Activated CD4-positive, CD25-positive, alpha-beta regulatory T cell treated with anti-CD3 and anti-CD28 coated beads, Interleukin-2, amount 50 U/mL, for 24 hours (primary cell): ENCODE results near the gene SALL1.

ENCODE experiments used
- ATAC-seq, 2 donors: fragments of 150-1000 bp; cut with Tn5 transposase; one replicate each; pipeline ENCODE4 v1.10.0; 2021; ENCODE audit warnings: mild to moderate bottlenecking in 1 of 2, moderate library complexity in 1 of 2

The SALL1 gene

GRCh38 chr16:51150888-51151320 is at the start of gene SALL1:
Gene SALL1 (minus strand): TSS chr16:51151270. CDS start chr16:51151241, 29 bp downstream.
- ATAC-seq: no peak

GRCh38 chr16:51200793-51201192 is 49.7 kb upstream of the SALL1 start:
- no peak for ATAC-seq

- ATAC-seq: no peak
These were observed 47.1 kb upstream of the SALL1 start for GRCh38 chr16:51197953-51198748.

DNA sequence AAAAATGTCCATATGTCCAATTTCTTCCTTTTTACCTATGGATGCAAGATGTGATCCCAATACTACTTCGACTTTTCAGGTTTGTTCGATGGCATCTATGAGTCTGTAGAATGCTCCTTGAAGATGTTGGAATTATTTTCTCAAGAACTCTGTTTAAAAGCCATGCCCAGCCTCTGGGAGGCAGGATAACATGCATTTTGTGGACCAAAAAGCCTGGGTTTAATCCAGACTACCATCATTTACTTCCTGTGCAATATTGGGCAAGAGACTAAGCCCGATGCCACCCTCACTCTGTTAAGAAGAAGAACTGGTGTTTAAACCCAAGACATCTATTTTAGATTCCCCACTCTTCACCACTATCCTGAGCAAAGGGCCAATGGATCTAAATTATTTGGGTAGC is 42.8 kb upstream of the SALL1 start:
- no peak for ATAC-seq

DNA sequence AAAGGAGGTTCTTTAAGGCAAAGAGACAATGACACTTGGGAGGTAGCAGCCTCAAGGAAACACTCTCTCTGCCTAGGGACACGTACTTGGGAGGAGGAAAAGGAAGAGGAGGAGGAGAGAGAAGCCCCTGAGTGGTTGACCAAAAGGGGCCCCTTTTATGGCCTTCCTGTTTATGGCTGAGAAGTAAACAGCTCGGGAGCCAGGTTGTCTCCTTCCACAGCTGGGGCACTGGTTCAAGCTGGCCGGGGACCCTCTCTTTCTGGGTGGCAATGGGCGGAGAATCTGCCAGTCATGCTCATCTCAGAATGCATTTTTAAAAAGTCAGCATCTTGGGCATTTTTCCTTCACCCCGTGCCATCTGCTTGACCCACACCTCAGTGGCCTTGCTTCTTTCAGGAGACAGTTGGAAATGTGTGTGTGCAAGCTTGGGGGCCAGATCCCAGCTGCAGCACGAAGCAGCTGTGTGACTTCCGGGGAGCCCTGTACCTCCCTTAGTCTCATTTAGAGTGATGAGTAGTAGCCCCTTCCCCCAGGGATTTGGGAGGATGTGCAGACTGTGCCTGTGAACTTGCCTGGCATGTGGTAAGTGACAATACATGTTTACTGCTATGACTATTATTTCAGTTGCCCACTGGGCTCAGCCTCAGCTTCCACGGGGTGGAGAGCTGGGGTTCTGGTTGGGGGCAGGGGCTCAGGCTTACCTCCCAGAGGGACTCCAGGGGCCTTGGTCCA is 33.8 kb upstream of the SALL1 start:
- ATAC-seq: no peak

GRCh38 chr16:51181503-51181811 is 30.4 kb upstream of the SALL1 start:
- ATAC-seq: no peak

DNA sequence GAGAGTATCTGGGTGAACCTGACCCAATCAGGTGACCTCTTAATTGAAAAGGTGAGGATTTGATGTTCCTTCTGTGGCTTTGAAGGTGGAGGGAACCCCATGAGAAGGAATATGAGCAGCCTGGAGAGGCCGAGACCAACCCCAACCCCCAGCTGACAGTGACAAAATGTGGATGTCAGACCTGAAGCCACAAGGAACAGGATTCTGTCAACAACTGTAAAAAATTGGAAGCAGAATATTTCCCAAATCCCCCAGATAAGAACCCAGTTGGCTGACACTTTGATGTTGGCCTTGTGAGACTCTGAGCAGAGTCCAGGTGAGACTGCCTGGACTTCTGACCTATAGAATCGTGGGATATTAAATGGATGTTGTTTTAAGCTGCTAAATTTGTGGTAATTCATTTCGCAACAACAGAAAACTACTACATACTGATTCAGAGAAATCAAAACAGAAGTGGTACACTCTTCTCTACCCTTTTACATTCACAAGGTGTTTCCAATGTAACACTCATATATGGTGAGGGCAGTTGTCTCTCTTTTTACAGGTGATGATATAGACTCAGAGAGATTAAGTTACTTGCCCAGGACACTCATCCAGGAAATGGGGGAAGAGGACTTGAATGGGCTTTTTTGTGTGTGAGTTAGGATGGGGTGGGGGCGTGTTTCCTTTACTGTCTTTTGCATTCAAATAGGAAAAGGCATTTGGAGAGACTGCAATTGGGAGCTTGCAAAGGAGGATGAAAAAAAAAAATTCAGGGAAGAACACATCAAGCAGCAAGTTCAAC is 29.8 kb upstream of the SALL1 start:
- ATAC-seq: no peak

GRCh38 chr16:51175081-51175480 is 24.0 kb upstream of the SALL1 start:
- ATAC-seq: no peak

DNA sequence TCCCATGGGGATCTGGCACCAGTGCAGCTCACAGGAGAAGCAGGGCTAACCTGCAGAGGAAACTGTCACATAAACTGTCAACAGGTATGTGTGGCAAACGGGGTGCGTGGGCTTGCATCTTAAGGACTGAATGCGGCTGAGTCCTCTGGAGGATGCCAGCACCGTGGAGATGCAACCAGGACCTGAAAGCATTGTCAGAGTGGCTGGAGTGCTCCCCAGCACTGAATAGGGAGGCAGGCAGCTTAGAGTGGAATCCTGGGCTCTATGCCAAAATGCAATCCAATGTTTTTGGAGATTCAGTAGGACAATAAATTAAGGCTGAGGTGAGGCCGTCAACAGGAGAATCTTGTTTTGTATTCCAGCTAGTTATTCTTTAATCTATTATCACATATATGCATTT is 21.3 kb upstream of the SALL1 start:
- ATAC-seq: no peak

DNA sequence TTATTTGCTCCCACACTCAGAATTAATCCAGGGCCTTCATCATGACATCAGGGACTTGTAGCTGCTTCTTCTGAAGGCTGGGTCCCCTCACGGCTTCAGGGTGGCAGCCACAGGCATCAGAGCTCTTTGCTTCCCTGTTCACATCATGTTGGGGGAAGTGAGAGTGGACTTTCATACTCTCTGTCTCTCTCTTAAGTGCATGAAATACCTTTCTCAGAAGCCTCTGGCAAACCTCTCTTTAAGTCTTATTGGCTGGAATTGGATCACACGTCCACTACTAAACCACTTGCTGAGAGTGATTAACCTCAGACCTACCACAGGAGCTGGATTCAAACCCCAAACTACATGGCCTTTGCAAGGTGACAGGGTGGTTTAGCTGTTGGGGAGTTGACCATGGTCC is 17.7 kb upstream of the SALL1 start:
- ATAC-seq: no peak

DNA sequence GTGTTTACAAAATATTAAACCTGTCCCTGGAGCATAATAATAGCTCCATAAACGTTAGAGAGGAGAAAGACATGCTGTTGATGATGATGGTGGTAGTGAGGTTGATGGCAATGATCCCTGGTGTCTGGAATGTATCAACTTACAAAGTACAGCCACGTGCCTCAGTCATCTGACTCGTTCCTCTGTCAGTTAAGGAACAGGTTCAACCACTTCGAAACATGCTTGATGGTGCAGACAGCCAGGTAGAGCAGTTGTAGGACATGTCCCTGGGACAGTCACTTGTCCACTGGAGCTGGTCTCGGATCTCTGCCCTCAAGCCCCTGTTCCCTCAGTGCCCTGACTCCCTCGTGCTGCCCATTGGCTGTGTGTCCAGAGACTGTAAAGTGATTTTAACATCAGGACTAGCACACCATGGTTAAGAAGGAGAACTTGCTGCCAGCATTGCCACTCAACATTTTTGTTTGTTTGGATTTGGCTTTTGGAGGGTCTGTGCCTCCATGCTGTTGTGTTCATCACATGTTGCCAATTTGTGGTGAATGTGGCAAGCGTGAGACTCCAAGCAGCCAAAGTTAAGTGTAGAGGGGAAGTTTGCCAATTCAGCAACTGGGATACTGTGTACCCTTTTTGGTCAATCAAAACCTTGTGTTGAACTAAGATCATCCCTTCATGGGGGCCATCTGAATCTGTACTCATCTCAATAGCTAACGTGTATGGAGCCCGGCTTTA is 16.3 kb upstream of the SALL1 start:
- no peak for ATAC-seq

GRCh38 chr16:51166541-51166940 is 15.5 kb upstream of the SALL1 start:
- ATAC-seq: no peak

DNA sequence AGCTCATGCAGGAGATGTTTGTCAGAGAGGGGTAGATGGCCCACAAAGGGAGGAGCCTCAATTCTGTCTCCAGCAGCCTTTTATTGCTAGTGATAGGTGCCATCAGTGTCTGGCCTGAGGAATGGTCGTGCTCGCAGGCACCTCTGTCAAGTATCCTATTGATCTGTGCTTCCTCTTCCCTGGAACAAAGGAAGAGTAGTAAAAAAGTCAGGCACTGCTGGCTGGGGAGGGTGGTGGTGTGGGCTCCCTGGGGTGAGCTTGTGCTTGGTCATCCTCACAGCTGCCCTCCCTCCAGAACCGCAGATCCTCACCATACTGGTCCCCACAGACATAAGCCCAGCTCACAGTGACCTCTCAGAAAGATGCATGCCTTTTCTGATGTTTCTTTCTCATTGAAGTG is 15.0 kb upstream of the SALL1 start:
- ATAC-seq: no peak

GRCh38 chr16:51165043-51165442 is 14.0 kb upstream of the SALL1 start:
- no peak for ATAC-seq

GRCh38 chr16:51164574-51164973 is 13.5 kb upstream of the SALL1 start:
- ATAC-seq: no peak

GRCh38 chr16:51163894-51164566 is 13.0 kb upstream of the SALL1 start:
- ATAC-seq: no peak

- no peak for ATAC-seq
These were observed 12.3 kb upstream of the SALL1 start for GRCh38 chr16:51163366-51163765.

DNA sequence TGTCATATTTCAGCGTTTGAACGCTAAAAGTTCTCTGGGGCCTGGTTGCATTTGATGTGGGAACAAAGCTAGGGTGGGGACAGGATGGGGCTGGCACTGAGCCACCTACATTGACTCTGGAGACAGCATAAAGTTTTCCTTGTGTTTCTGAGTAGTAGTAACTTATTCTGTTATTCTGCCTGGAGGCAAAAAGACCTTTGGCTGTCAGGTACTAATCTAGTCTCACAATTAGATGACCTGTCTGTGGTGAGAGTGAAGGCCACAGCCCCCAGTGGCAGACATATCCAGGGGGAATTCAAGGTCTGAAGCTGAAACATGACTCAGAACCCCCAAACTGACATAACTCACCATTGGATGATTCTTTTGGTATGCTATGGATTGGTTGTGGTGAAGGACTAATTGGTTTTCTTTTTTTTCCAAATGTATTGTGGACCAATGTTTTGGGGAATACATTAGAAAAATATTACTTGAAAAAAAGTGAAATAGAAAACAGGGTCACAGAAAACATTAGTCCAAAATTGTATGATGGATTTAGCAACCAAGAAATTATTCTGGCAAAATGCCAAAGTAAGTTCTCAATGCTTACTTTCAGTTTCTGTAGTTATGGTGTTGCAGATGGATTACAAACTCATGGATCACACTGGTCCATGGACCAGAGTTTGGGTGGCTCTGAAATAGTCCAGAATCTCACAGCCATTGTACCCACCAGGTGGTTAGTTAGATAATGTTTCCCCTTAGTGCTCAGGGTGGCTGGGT is 10.5 kb upstream of the SALL1 start:
- no peak for ATAC-seq

- ATAC-seq: no peak
These were observed 8.8 kb upstream of the SALL1 start for GRCh38 chr16:51159865-51160264.

- no peak for ATAC-seq
These were observed 8.2 kb upstream of the SALL1 start for GRCh38 chr16:51159296-51159695.

- ATAC-seq: no peak
These were observed 6.6 kb upstream of the SALL1 start for GRCh38 chr16:51157698-51158097.

DNA sequence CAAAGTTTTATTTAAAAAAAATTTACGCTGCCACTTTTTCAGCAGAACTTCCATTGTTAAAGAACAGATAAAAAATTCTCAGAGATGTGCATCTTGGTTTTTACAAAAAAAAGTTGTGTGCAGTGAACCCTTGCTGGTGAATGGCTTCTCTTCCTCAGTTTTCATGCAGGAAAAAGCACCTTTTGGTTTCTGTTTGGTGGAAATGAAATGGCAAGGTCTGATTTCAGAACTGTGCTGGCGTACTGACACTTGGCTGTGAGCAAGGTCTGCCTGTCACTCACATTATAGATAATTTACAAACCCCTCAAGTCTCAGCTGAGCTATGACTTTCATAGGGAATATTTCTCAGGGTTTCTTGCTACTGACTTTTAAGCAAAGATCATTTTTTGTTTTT is 5.7 kb upstream of the SALL1 start:
- ATAC-seq: no peak
